ENCODE results near the gene SPIRE1. TPM values are rescaled to one million over a fixed set of nuclear protein-coding genes. Genes with fewer than 3 reads are reported as not detected.

The SPIRE1 gene
- total RNA-seq, 2 donors from 2014 or later = 14.2 to 17.2 TPM

- no peak overlapping the region for H3K4me3 Mint-ChIP-seq
- H3K9me3 Mint-ChIP-seq = no peaks in the 10 kb centered on the region
- TF ChIP-seq CTCF (conservative IDR thresholded peaks at IDR 0.05) = no peak
- H3K36me3 ChIP-seq (ENCODE audit: control insufficient read depth, insufficient read depth, low read length) = peaks cover 5% of the 10 kb centered on the region
- no peaks in the 10 kb centered on the region for H3K9me3 ChIP-seq (ENCODE audit: control insufficient read depth, low read length)
- WGBS, 2 experiments (ENCODE audit: insufficient coverage in 1 of 2, insufficient read length in 1 of 2) = 88 to 100% methylated on average over 2 to 5 of the region's 5 CpGs
- H3K9ac ChIP-seq (ENCODE audit: extremely low read depth, low read length, poor library complexity, severe bottlenecking) = no peak overlapping the region
- no peak for DNase-seq
- no peak overlapping the region for H3K27ac ChIP-seq (ENCODE audit: low read depth, low read length)
- no peaks in the 10 kb centered on the region for H3K36me3 Mint-ChIP-seq (ENCODE audit: low read depth)
- peaks cover 6% of the 10 kb centered on the region for H3K4me1 Mint-ChIP-seq
- H3K27me3 ChIP-seq (ENCODE audit: control insufficient read depth, insufficient read depth, low read length, poor library complexity, severe bottlenecking) = no peaks in the 10 kb centered on the region
- H3K4me3 ChIP-seq (ENCODE audit: low read length) = no peak overlapping the region
- no peak overlapping the region for H3K27ac Mint-ChIP-seq
- H3K4me1 ChIP-seq (ENCODE audit: control insufficient read depth, insufficient read depth, low read length) = no peaks in the 10 kb centered on the region
- peaks cover 1% of the 10 kb centered on the region for H3K27me3 Mint-ChIP-seq (ENCODE audit: insufficient read depth)
These were observed 234.1 kb downstream of the SPIRE1 start for GRCh38 chr18:12423820-12424219.

- Histone ChIP-seq H3K4me3 (ENCODE audit: low read length) (no peak overlapping the region), H3K9ac (ENCODE audit: extremely low read depth, low read length, poor library complexity, severe bottlenecking) (no peak overlapping the region), H3K36me3 (ENCODE audit: control insufficient read depth, insufficient read depth, low read length) (peaks cover 5% of the 10 kb centered on the region), H3K4me1 (ENCODE audit: control insufficient read depth, insufficient read depth, low read length) (no peaks in the 10 kb centered on the region), H3K27me3 (ENCODE audit: control insufficient read depth, insufficient read depth, low read length, poor library complexity, severe bottlenecking) (no peaks in the 10 kb centered on the region), H3K9me3 (ENCODE audit: control insufficient read depth, low read length) (no peaks in the 10 kb centered on the region), H3K27ac (ENCODE audit: low read depth, low read length) (no peak overlapping the region)
- no peak for TF ChIP-seq CTCF (conservative IDR thresholded peaks at IDR 0.05)
- peaks cover 6% of the 10 kb centered on the region for H3K4me1 Mint-ChIP-seq
- no peaks in the 10 kb centered on the region for H3K9me3 Mint-ChIP-seq
- no peak overlapping the region for H3K4me3 Mint-ChIP-seq
- WGBS, 2 experiments (ENCODE audit: insufficient coverage in 1 of 2, insufficient read length in 1 of 2) = 93 to 99% methylated on average over 8 to 10 of the region's 10 CpGs
- H3K36me3 Mint-ChIP-seq (ENCODE audit: low read depth) = no peaks in the 10 kb centered on the region
- H3K27ac Mint-ChIP-seq = no peak overlapping the region
- peaks cover 3% of the 10 kb centered on the region for H3K27me3 Mint-ChIP-seq (ENCODE audit: insufficient read depth)
- DNase-seq = no peak
These were observed 234.5 kb downstream of the SPIRE1 start for GRCh38 chr18:12423393-12423792.

- H3K27me3 Mint-ChIP-seq (ENCODE audit: insufficient read depth) = peaks cover 3% of the 10 kb centered on the region
- Histone ChIP-seq H3K9ac (ENCODE audit: extremely low read depth, low read length, poor library complexity, severe bottlenecking) (no peak overlapping the region), H3K4me3 (ENCODE audit: low read length) (no peak overlapping the region), H3K4me1 (ENCODE audit: control insufficient read depth, insufficient read depth, low read length) (no peaks in the 10 kb centered on the region), H3K27ac (ENCODE audit: low read depth, low read length) (no peak overlapping the region), H3K27me3 (ENCODE audit: control insufficient read depth, insufficient read depth, low read length, poor library complexity, severe bottlenecking) (no peaks in the 10 kb centered on the region), H3K36me3 (ENCODE audit: control insufficient read depth, insufficient read depth, low read length) (peaks cover 1% of the 10 kb centered on the region), H3K9me3 (ENCODE audit: control insufficient read depth, low read length) (no peaks in the 10 kb centered on the region)
- H3K9me3 Mint-ChIP-seq = no peaks in the 10 kb centered on the region
- 90 to 100% methylated on average over 1 to 9 of the region's 9 CpGs for WGBS, 2 experiments (ENCODE audit: insufficient coverage in 1 of 2, insufficient read length in 1 of 2)
- peaks cover 6% of the 10 kb centered on the region for H3K4me1 Mint-ChIP-seq
- no peaks in the 10 kb centered on the region for H3K36me3 Mint-ChIP-seq (ENCODE audit: low read depth)
- TF ChIP-seq CTCF (conservative IDR thresholded peaks at IDR 0.05) = peak; percentile 64
- H3K4me3 Mint-ChIP-seq = no peak overlapping the region
- DNase-seq = peak; percentile 73
- no peak overlapping the region for H3K27ac Mint-ChIP-seq
These were observed 235.0 kb downstream of the SPIRE1 start for GRCh38 chr18:12422936-12423335.

Measured in endodermal cell (in vitro differentiated cells).